Esophagus muscularis mucosa (tissue), 3 donors: ENCODE data around the gene BEST2.

Experiments
- EP300 ChIP-seq: sonication (generic); formaldehyde crosslinking; IDR thresholded peaks from one replicate; pipeline ENCODE4 v1.6.1; 2017; ENCODE audit warnings: antibody characterized with exemption
- TF ChIP-seq, protein P1 (sequence below), 3 experiments: fragments of 200-600 bp in 2 of 3; fragments of 450-650 bp in 1 of 3; sonication (generic) in 2 of 3; IDR thresholded peaks; one replicate each; pipeline ENCODE4 v1.5.1; 2017 to 2019; ENCODE audit warnings: antibody characterized with exemption in 3 of 3, mild to moderate bottlenecking in 2 of 3, moderate library complexity in 1 of 3

- TF ChIP-seq, protein P1, sequence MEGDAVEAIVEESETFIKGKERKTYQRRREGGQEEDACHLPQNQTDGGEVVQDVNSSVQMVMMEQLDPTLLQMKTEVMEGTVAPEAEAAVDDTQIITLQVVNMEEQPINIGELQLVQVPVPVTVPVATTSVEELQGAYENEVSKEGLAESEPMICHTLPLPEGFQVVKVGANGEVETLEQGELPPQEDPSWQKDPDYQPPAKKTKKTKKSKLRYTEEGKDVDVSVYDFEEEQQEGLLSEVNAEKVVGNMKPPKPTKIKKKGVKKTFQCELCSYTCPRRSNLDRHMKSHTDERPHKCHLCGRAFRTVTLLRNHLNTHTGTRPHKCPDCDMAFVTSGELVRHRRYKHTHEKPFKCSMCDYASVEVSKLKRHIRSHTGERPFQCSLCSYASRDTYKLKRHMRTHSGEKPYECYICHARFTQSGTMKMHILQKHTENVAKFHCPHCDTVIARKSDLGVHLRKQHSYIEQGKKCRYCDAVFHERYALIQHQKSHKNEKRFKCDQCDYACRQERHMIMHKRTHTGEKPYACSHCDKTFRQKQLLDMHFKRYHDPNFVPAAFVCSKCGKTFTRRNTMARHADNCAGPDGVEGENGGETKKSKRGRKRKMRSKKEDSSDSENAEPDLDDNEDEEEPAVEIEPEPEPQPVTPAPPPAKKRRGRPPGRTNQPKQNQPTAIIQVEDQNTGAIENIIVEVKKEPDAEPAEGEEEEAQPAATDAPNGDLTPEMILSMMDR (IDR thresholded peaks at IDR 0.05), result peak in 1 of 3 experiments; percentile 7
- TF ChIP-seq EP300, result no peak
Observed at GRCh38 chr19:12733369-12734214, 18.0 kb upstream of the BEST2 start.
